DOHH2 (cell line): ENCODE measurements around the gene VSTM1.
"Not testable (repeated sequence)": the region's sequence is repeated elsewhere in the genome, so short reads cannot be mapped to it uniquely, and the experiment has no call there.

Source experiments
- H3F3A ChIP-seq: fragments of 200-600 bp; sonication (generic), shearing (Covaris generic); 2 replicates; pipeline ENCODE4 v1.6.0; 2016; ENCODE audit warnings: antibody characterized with exemption, mild to moderate bottlenecking; ENCODE audit not compliant: control insufficient read depth, insufficient read depth
- H3K27ac ChIP-seq: fragments of 200-600 bp; sonication (generic); 2 replicates; pipeline ENCODE4 v1.5.1; 2014; ENCODE audit warnings: low read depth, mild to moderate bottlenecking, low read length, moderate library complexity
- H3K27me3 ChIP-seq: fragments of 200-600 bp; sonication (generic); 2 replicates; pipeline ENCODE4 v1.6.1; 2014; ENCODE audit warnings: mild to moderate bottlenecking, low read length, mixed read lengths; ENCODE audit not compliant: control insufficient read depth
- H3K36me3 ChIP-seq: fragments of 200-600 bp; sonication (generic); 2 replicates; pipeline ENCODE4 v1.6.1; 2014; ENCODE audit warnings: mild to moderate bottlenecking, low read length, moderate library complexity, mixed read lengths; ENCODE audit not compliant: control insufficient read depth
- H3K4me1 ChIP-seq: fragments of 200-600 bp; sonication (generic); 2 replicates; pipeline ENCODE4 v1.6.1; 2014; ENCODE audit warnings: mild to moderate bottlenecking, low read length, mixed read lengths; ENCODE audit not compliant: control insufficient read depth
- H3K4me2 ChIP-seq: fragments of 200-600 bp; sonication (generic); 2 replicates; pipeline ENCODE4 v1.6.0; 2014; ENCODE audit warnings: mild to moderate bottlenecking, low read length, moderate library complexity
- H3K4me3 ChIP-seq: fragments of 200-600 bp; sonication (generic); 2 replicates; pipeline ENCODE4 v1.5.1; 2014; ENCODE audit warnings: mild to moderate bottlenecking, low read length, mixed read lengths
- H3K79me2 ChIP-seq: fragments of 200-600 bp; sonication (generic); 2 replicates; pipeline ENCODE4 v1.6.1; 2014; ENCODE audit warnings: mild to moderate bottlenecking, low read length, mixed read lengths; ENCODE audit not compliant: control insufficient read depth
- H3K9me2 ChIP-seq: fragments of 200-600 bp; sonication (generic); replicated peaks from 2 replicates; pipeline ENCODE4 v1.6.1; 2014; ENCODE audit warnings: mild to moderate bottlenecking, low read length, mixed read lengths; ENCODE audit not compliant: control insufficient read depth
- H3K9me3 ChIP-seq: fragments of 200-600 bp; sonication (generic); 2 replicates; pipeline ENCODE4 v1.6.1; 2014; ENCODE audit warnings: antibody characterized with exemption, low read length, mixed read lengths; ENCODE audit not compliant: control insufficient read depth, insufficient read depth
- H4K20me1 ChIP-seq: fragments of 200-600 bp; sonication (generic); 2 replicates; pipeline ENCODE4 v1.6.0; 2014; ENCODE audit warnings: low read depth, mild to moderate bottlenecking, antibody characterized with exemption, low read length, moderate library complexity; ENCODE audit not compliant: control insufficient read depth, insufficient read depth
- EZH2phosphoT487 ChIP-seq: fragments of 200-600 bp; sonication (generic); IDR thresholded peaks from 2 replicates; pipeline ENCODE4 v1.6.1; 2017; ENCODE audit warnings: borderline replicate concordance, mild to moderate bottlenecking, antibody characterized with exemption, low read length, moderate library complexity, mixed read lengths
- TF ChIP-seq, protein P1 (sequence below): fragments of 200-600 bp; sonication (generic); IDR thresholded peaks from one replicate; pipeline ENCODE4 v1.5.1; 2014; ENCODE audit warnings: antibody characterized with exemption, mild to moderate bottlenecking, low read depth, low read length; ENCODE audit not compliant: poor library complexity, severe bottlenecking

The VSTM1 gene

DNA sequence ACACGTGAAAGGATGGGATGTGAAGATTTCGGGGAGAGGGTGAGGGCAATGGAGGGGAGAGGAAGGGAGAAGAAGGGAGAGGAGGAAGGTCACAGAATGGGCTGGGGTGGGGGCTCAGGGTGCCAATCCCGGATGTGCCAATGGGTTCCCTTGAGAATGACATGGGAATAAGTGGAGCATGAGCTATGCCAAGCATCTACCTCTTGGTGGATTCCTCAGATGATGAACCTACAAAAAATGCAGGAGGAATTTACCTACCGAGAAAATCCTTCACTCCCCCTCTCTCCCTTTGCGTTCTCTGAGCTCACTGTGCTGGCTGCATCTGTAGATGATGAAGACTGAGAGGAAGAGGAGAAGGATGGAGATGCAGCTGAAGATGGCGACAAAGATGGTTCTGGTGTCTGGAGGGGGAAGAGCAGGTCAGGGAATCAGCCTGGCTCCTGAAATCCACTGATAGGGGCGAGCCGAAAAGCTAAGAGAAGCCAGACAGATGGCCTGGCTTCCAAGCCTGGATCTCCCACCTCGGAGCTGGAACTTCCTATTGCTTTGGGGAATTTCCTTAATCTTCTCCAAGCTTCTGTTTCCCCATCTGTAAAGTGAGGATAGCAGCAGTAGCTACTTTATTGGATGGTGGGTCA, 21.6 kb downstream of the VSTM1 start:
- Histone ChIP-seq H3K79me2 (no peaks in the 10 kb centered on the region), H3K9me2 (no peaks in the 10 kb centered on the region), H3K27ac (no peak overlapping the region), H3K27me3 (no peaks in the 10 kb centered on the region), H3F3A (no peaks in the 10 kb centered on the region), H3K4me2 (no peak overlapping the region), H3K9me3 (no peaks in the 10 kb centered on the region), H4K20me1 (no peaks in the 10 kb centered on the region), H3K4me1 (no peaks in the 10 kb centered on the region), H3K4me3 (no peak overlapping the region), H3K36me3 (no peaks in the 10 kb centered on the region)
- no peak for TF ChIP-seq EZH2phosphoT487
- TF ChIP-seq, protein P1, sequence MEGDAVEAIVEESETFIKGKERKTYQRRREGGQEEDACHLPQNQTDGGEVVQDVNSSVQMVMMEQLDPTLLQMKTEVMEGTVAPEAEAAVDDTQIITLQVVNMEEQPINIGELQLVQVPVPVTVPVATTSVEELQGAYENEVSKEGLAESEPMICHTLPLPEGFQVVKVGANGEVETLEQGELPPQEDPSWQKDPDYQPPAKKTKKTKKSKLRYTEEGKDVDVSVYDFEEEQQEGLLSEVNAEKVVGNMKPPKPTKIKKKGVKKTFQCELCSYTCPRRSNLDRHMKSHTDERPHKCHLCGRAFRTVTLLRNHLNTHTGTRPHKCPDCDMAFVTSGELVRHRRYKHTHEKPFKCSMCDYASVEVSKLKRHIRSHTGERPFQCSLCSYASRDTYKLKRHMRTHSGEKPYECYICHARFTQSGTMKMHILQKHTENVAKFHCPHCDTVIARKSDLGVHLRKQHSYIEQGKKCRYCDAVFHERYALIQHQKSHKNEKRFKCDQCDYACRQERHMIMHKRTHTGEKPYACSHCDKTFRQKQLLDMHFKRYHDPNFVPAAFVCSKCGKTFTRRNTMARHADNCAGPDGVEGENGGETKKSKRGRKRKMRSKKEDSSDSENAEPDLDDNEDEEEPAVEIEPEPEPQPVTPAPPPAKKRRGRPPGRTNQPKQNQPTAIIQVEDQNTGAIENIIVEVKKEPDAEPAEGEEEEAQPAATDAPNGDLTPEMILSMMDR = no peak

- Histone ChIP-seq H3K36me3 (no peaks in the 10 kb centered on the region), H3K79me2 (no peaks in the 10 kb centered on the region), H3K4me1 (no peaks in the 10 kb centered on the region), H3K4me2 (no peak overlapping the region), H3K4me3 (no peak overlapping the region), H3F3A (no peaks in the 10 kb centered on the region), H3K27ac (no peak overlapping the region), H3K9me2 (no peaks in the 10 kb centered on the region), H3K27me3 (no peaks in the 10 kb centered on the region), H3K9me3 (no peaks in the 10 kb centered on the region), H4K20me1 (no peaks in the 10 kb centered on the region)
- TF ChIP-seq, protein P1 = no peak
- no peak for TF ChIP-seq EZH2phosphoT487
Observed at GRCh38 chr19:54040003-54040402, 23.7 kb downstream of the VSTM1 start.

DNA sequence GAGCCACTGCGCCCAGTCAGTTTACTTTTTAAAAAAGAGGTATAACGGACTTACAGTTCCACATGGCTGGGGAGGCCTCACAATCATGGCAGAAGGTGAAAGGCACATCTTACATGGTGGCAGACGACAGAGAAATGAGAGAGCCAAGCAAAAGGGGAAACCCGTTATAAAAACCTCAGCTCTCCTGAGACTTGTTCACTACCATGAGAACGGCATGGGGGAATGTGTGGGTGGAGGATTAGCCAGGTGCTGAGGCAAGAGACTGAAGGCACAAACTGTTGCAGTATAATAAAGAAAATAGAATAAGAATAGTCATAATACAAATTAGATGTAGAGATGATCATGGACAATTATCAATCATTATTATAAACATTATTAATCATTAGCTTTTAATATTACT, 27.2 kb downstream of the VSTM1 start:
- H3K27ac ChIP-seq, H4K20me1 ChIP-seq, H3K79me2 ChIP-seq, H3K9me3 ChIP-seq, H3K4me3 ChIP-seq, H3K36me3 ChIP-seq, H3K9me2 ChIP-seq, H3F3A ChIP-seq, H3K4me1 ChIP-seq, H3K27me3 ChIP-seq, H3K4me2 ChIP-seq: not testable (repeated sequence)

DNA sequence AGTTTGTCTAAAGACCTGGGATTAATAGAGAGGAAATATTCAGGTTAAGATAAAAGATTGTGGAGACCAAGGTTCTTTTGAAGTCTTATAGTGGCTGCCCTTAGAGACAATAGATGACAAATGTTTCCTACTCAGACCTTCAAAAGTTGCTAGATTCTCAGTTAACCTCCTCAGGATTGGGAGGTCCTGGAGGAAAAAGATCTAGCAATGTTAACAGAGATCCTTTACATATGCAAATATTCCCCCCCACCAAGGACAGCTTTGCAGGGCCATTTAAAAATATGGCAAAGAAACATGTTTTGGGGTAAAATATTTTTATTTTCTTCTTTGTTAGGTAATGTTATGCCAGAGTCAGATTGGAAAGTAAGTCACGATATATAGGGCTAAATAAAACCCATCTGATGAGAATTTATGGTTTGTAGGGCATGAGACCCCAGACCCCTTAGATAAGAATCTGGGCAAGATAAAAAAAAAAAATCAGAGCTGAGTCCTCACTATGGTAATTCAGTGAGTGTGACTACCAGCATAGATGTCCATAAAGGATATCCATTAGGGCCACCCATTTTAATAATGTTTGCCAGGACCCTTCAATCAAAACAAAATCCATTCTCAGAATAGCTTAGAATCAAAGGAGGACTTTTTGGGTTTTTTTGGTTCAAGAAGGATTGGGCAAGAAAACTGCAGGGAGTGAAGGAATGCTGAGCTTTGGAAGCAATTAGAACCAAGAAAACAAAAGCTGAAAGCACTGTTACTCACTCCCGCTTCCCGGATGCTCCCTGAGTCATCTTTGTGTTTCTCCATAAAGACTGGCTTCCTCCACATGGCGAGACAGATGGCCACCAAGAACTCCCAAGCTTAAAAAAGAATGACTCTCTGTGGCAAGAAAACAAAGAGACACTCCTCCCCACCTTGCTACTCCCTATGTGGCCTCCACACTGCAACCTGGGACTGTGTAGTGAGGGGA, 28.2 kb downstream of the VSTM1 start:
- Histone ChIP-seq H3K4me1 (no peaks in the 10 kb centered on the region), H3K27me3 (no peaks in the 10 kb centered on the region), H3K9me2 (no peaks in the 10 kb centered on the region), H3K27ac (no peak overlapping the region), H3K4me3 (no peak overlapping the region), H3F3A (no peaks in the 10 kb centered on the region), H3K4me2 (no peak overlapping the region), H3K79me2 (no peaks in the 10 kb centered on the region), H3K9me3 (no peaks in the 10 kb centered on the region), H3K36me3 (no peaks in the 10 kb centered on the region), H4K20me1 (no peaks in the 10 kb centered on the region)
- no peak for TF ChIP-seq EZH2phosphoT487
- TF ChIP-seq, protein P1 = no peak
